ENCODE results near the gene AP1S3.

DNA sequence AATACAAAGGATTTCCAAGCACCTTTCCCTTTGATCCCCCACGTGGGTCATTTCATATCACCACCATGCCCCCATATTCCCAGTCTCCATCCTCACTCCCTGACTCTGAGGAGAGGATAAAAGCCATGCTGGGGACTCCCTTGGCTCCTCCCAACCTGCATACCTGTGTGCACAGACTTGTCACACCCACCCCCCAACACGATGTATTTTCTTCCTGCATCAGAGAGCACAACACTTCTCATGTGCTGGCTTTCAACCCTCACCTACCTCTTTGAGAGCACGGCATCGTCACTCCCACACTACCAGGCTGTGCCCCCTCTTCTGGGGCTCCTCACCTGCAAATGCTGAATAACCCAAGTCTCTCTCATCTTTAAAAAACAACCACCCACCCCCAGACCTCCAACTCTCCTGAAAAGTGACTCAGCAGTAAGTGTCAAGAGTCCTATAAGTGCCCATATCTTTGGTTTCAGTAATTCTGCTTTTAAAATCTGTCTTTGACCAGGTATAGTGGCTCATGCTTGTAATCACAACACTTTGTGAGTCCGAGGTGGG is 53.1 kb downstream of the AP1S3 start:
- no peak for TF ChIP-seq SIN3A (IDR thresholded peaks at IDR 0.05; ENCODE audit: borderline replicate concordance, insufficient read depth, low read depth, low read length)
- TF ChIP-seq, protein P1, sequence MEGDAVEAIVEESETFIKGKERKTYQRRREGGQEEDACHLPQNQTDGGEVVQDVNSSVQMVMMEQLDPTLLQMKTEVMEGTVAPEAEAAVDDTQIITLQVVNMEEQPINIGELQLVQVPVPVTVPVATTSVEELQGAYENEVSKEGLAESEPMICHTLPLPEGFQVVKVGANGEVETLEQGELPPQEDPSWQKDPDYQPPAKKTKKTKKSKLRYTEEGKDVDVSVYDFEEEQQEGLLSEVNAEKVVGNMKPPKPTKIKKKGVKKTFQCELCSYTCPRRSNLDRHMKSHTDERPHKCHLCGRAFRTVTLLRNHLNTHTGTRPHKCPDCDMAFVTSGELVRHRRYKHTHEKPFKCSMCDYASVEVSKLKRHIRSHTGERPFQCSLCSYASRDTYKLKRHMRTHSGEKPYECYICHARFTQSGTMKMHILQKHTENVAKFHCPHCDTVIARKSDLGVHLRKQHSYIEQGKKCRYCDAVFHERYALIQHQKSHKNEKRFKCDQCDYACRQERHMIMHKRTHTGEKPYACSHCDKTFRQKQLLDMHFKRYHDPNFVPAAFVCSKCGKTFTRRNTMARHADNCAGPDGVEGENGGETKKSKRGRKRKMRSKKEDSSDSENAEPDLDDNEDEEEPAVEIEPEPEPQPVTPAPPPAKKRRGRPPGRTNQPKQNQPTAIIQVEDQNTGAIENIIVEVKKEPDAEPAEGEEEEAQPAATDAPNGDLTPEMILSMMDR (IDR thresholded peaks at IDR 0.05): no peak
